ENCODE results near the gene MRTFB. TPM values are rescaled to one million over a fixed set of nuclear protein-coding genes. Genes with fewer than 3 reads are reported as not detected.

MRTFB gene
- total and polyA plus RNA-seq, 2 of the 13 experiments (the other 11 are each of a cell fraction or from before 2014, with no cell fraction given): 11.4 to 14.0 TPM

DNA sequence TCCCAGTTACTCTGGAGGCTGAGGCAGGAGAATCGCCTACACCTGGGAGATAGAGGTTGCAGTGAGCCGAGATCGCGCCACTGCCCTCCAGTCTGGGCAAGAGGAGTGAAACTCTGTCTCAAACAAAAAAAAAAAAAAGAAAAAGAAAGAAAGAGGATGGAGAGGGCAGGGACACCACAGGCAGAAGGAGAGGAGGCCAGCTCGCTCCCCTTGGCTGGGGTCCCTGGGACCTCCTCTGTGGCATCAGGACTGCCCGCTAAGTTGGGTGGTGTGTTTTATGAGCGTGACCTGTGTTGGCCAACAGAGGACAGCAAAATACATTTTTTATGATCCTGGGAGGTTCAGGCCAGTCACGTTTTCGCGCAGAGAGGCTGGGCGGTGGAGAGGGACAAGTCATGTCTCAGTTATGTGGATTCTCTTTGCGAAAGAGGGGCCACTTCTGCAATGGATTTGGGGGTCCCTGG lies 229.6 kb downstream of the MRTFB start (continued):
- TF ChIP-seq ZBTB33 (CRISPR knock-in tag; IDR thresholded peaks at IDR 0.05): peak; percentile 51
- TF ChIP-seq BHLHE40 (IDR thresholded peaks at IDR 0.05; ENCODE audit: low read length): peak; percentile 98
- peak; percentile 83; the same call in 1 of the 2 replicates for TF ChIP-seq ZNF513 (CRISPR knock-in tag; conservative IDR thresholded peaks at IDR 0.05)
- TF ChIP-seq KLF12 (CRISPR knock-in tag; IDR thresholded peaks at IDR 0.05; ENCODE audit: borderline replicate concordance): 0 out of 2 replicates have a peak, but pooled peaks have one; percentile 64
- 0 out of 2 replicates have a peak, but pooled peaks have one; percentile 29 for TF ChIP-seq ZNF143 (CRISPR knock-in tag; IDR thresholded peaks at IDR 0.05)
- TF ChIP-seq LCORL (IDR thresholded peaks at IDR 0.05): no peak
- TF ChIP-seq LCORL (CRISPR knock-in tag; IDR thresholded peaks at IDR 0.05): peak; percentile 55; the same call in 1 of the 2 replicates
- peak; percentile 50; the same call in 1 of the 2 replicates for TF ChIP-seq HOXA3 (CRISPR knock-in tag; IDR thresholded peaks at IDR 0.05)
- no peak for TF ChIP-seq ZNF530 (CRISPR knock-in tag; IDR thresholded peaks at IDR 0.05; ENCODE audit: low read depth)
- TF ChIP-seq EP300 (IDR thresholded peaks at IDR 0.05; ENCODE audit: low read depth in 2 of 2, low read length in 2 of 2): 0 out of 4 replicates have a peak, but pooled peaks of 1 of the 2 experiments have one; percentile 39
- TF ChIP-seq EP300 (CRISPR knock-in tag; IDR thresholded peaks at IDR 0.05; ENCODE audit: borderline replicate concordance): no peak
- peak; percentile 85 for TF ChIP-seq RAD21 (CRISPR knock-in tag; IDR thresholded peaks at IDR 0.05)
- TF ChIP-seq MYPOP (CRISPR knock-in tag; IDR thresholded peaks at IDR 0.05): 0 out of 2 replicates have a peak, but pooled peaks have one; percentile 48
- TF ChIP-seq MAFF (IDR thresholded peaks at IDR 0.05; ENCODE audit: low read depth, low read length): 0 out of 2 replicates have a peak, but pooled peaks have one; percentile 1
- TF ChIP-seq RFXAP (CRISPR knock-in tag; IDR thresholded peaks at IDR 0.05; ENCODE audit: borderline replicate concordance): 0 out of 2 replicates have a peak, but pooled peaks have one; percentile 17
- peak; percentile 41; the same call in 1 of the 2 replicates for TF ChIP-seq ZNF746 (CRISPR knock-in tag; IDR thresholded peaks at IDR 0.05)
- peak; percentile 70; the same call in 1 of the 2 replicates for TF ChIP-seq ZBTB7B (CRISPR knock-in tag; IDR thresholded peaks at IDR 0.05)
- no peak for TF ChIP-seq AKAP8 (CRISPR knock-in tag; IDR thresholded peaks at IDR 0.05)
- TF ChIP-seq, protein P1, sequence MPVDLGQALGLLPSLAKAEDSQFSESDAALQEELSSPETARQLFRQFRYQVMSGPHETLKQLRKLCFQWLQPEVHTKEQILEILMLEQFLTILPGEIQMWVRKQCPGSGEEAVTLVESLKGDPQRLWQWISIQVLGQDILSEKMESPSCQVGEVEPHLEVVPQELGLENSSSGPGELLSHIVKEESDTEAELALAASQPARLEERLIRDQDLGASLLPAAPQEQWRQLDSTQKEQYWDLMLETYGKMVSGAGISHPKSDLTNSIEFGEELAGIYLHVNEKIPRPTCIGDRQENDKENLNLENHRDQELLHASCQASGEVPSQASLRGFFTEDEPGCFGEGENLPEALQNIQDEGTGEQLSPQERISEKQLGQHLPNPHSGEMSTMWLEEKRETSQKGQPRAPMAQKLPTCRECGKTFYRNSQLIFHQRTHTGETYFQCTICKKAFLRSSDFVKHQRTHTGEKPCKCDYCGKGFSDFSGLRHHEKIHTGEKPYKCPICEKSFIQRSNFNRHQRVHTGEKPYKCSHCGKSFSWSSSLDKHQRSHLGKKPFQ (CRISPR knock-in tag; IDR thresholded peaks at IDR 0.05; ENCODE audit: insufficient replicate concordance): peak; percentile 25
- TF ChIP-seq ZBTB7A (CRISPR knock-in tag; IDR thresholded peaks at IDR 0.05): peak; percentile 80; the same call in 1 of the 2 replicates
- TF ChIP-seq TSC22D2 (CRISPR knock-in tag; IDR thresholded peaks at IDR 0.05; ENCODE audit: borderline replicate concordance): peak; percentile 86; the same call in 1 of the 2 replicates
- TF ChIP-seq, protein P2, sequence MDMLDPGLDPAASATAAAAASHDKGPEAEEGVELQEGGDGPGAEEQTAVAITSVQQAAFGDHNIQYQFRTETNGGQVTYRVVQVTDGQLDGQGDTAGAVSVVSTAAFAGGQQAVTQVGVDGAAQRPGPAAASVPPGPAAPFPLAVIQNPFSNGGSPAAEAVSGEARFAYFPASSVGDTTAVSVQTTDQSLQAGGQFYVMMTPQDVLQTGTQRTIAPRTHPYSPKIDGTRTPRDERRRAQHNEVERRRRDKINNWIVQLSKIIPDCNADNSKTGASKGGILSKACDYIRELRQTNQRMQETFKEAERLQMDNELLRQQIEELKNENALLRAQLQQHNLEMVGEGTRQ (IDR thresholded peaks at IDR 0.05; ENCODE audit: low read depth, low read length): no peak
- TF ChIP-seq, protein P2 (CRISPR knock-in tag; IDR thresholded peaks at IDR 0.05; ENCODE audit: borderline replicate concordance): no peak

Data from HepG2 (cell line).